ENCODE results near the gene BTBD10.

GRCh38 chr11:13348305-13348704 lies 114.7 kb downstream of the BTBD10 start:
- TF ChIP-seq, protein P1, sequence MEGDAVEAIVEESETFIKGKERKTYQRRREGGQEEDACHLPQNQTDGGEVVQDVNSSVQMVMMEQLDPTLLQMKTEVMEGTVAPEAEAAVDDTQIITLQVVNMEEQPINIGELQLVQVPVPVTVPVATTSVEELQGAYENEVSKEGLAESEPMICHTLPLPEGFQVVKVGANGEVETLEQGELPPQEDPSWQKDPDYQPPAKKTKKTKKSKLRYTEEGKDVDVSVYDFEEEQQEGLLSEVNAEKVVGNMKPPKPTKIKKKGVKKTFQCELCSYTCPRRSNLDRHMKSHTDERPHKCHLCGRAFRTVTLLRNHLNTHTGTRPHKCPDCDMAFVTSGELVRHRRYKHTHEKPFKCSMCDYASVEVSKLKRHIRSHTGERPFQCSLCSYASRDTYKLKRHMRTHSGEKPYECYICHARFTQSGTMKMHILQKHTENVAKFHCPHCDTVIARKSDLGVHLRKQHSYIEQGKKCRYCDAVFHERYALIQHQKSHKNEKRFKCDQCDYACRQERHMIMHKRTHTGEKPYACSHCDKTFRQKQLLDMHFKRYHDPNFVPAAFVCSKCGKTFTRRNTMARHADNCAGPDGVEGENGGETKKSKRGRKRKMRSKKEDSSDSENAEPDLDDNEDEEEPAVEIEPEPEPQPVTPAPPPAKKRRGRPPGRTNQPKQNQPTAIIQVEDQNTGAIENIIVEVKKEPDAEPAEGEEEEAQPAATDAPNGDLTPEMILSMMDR (IDR thresholded peaks at IDR 0.05; ENCODE audit: low read depth, low read length, missing input control): no peak
- TF ChIP-seq HNF4G (IDR thresholded peaks at IDR 0.05): no peak
- no peak for TF ChIP-seq ATF3 (IDR thresholded peaks at IDR 0.05)
